Lower leg skin (tissue), 3 donors: ENCODE results near the gene TBC1D21.

Experiments
- POLR2A ChIP-seq, 2 donors: fragments of 450-650 bp; IDR thresholded peaks; one replicate each; pipeline ENCODE4 v1.6.1; 2016 to 2017; ENCODE audit warnings: antibody characterized with exemption in 2 of 2, mild to moderate bottlenecking in 1 of 2, moderate library complexity in 1 of 2
- TF ChIP-seq, protein P1 (sequence below), 3 donors: fragments of 450-650 bp; IDR thresholded peaks; one replicate each; pipeline ENCODE4 v1.5.1; 2016; ENCODE audit warnings: antibody characterized with exemption in 3 of 3, mild to moderate bottlenecking in 3 of 3, moderate library complexity in 2 of 3

DNA sequence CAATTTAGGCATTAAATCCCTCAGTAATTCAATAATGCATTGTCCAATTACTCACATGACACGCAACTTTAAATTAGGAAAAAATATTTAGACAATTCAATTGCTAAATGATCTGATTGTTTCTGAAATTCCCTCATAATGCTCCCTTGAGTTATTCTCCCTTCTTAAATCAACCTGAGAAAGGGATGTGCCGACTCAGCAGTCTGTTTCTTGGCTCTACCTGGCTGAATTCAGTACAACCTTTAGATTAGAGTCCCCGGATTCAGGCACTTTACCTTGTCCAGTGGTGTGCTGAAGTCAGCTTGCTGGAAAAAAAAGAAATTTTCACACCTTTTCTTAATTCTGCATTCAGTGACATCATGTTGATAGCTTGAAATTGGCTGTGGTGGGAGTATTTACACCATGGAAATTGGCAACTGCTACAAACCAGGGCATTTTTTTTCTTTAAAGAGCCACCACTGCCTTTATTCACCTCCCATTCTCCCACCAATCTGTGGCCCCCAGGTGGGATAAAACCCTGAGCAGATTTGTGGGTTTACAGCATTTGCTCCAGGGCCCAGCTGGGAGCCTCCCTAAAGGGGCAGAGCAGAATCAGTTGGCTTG lies 32.0 kb downstream of the TBC1D21 start:
- no peak for TF ChIP-seq POLR2A (IDR thresholded peaks at IDR 0.05)
- TF ChIP-seq, protein P1, sequence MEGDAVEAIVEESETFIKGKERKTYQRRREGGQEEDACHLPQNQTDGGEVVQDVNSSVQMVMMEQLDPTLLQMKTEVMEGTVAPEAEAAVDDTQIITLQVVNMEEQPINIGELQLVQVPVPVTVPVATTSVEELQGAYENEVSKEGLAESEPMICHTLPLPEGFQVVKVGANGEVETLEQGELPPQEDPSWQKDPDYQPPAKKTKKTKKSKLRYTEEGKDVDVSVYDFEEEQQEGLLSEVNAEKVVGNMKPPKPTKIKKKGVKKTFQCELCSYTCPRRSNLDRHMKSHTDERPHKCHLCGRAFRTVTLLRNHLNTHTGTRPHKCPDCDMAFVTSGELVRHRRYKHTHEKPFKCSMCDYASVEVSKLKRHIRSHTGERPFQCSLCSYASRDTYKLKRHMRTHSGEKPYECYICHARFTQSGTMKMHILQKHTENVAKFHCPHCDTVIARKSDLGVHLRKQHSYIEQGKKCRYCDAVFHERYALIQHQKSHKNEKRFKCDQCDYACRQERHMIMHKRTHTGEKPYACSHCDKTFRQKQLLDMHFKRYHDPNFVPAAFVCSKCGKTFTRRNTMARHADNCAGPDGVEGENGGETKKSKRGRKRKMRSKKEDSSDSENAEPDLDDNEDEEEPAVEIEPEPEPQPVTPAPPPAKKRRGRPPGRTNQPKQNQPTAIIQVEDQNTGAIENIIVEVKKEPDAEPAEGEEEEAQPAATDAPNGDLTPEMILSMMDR (IDR thresholded peaks at IDR 0.05): no peak
